GM19452 (cell line): ENCODE measurements around the gene MYB.
"Not testable (repeated sequence)": the region's sequence is repeated elsewhere in the genome, so short reads cannot be mapped to it uniquely, and the experiment has no call there.

Experiments
- ATAC-seq: cut with Tn5 transposase; IDR thresholded peaks from one replicate; pipeline ENCODE4 v1.9.1; 2021; ENCODE audit not compliant: unreplicated experiment

Gene MYB

DNA sequence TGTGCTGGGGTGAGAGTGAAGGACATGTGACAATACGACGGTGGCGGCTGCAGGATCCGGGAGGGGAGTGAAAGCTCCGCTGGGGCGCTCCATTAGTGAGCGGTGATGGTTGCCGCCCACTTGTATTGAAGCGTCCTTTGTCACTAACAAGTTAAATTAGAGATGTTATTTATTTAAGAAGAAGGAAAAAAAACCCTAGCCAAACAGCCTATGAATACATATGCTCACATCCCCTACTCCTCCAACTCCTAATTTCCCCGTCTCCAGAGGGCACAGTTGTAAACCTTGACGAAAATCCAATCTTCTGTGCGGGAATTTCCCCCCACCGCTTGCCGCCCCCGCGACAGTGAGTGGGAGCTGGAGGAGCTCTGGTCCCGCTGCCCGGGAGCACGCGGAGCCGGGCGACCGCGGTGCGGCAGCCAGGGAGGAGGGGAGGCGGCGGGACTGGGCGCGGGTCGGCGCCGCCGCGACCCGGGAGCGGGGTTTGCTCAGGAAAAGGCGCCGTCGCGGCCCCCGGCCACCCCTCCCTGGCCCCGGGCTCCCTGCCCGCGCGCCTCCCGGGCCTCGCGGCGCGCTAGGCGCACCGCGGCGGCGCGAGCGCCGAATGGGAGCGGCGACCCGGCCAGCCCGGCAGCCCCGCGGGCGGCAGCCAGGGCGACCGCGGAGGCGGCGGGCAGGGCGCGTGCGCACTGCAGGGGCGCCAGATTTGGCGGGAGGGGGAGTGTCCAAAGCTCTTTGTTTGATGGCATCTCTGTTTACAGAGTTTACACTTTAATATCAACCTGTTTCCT, at the start of gene MYB:
MYB (plus strand) TSS at position 767 of the 791 bp plus-strand sequence. CDS start 206 bp downstream, outside the sequence.
- peak; percentile 35 for ATAC-seq

GRCh38 chr6:135132776-135133175, 48.3 kb upstream of the MYB start:
- ATAC-seq = no peak

- ATAC-seq = no peak
Observed at GRCh38 chr6:135135835-135136234, 45.3 kb upstream of the MYB start.

DNA sequence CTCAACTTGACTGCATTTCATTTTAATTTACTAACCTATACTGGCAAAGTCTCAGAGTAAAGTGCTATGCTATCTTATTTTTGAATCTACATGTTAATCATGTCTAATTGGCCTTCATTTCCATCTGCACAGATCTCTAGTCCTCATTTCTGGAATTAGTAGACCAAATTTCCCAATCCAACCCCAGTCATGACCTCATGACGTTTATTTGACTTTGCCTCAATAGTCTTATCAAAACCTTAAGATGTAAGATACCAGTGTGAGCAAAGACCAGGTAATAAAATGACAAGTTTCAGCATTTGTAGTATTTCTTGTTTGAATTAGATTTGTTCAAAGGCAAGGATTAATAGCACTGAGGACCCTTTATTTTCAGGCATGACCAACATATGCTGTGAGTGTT, 43.3 kb upstream of the MYB start:
- ATAC-seq = no peak

DNA sequence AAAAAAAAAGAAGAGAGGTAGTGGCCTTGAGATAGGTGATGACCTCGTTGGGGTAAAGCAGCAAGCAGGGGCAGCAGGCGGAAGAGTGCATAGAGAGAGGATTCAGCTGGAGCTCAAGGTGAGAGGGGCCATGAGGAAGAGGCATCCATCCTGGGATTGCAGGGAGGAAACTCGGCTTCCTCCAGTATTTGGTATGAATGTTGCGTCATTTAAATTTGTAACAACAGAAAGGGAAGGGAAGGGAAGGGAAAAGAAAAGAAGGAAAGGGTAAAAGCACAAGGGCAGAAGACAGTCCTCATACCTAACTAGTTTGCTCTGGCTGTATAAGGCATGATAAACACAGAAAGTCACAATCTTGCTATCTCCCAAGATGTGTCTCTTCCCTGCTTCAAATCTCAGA, 39.9 kb upstream of the MYB start:
- no peak for ATAC-seq

GRCh38 chr6:135141728-135142127, 39.4 kb upstream of the MYB start:
- peak; percentile 49 for ATAC-seq

DNA sequence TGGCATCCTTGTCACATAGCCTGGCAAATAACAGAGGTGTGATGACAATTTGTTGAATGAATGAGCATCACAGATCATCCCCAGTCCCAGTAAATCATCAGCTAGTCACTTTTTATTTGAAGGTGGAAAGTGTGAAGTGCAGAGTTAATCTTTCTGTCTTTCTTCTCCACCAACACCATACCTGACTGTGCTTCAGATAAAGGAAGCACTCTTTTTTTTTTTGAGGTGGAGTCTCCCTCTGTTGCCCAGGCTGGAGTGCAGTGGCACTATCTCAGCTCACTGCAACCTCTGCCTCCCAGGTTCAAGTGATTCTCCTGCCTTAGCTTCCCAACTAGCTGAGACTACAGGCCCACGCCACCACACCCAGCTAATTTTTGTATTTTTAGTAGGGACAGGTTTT, 38.9 kb upstream of the MYB start:
- not testable (repeated sequence) for ATAC-seq

- no peak for ATAC-seq
Observed at GRCh38 chr6:135144673-135145062, 36.4 kb upstream of the MYB start.

DNA sequence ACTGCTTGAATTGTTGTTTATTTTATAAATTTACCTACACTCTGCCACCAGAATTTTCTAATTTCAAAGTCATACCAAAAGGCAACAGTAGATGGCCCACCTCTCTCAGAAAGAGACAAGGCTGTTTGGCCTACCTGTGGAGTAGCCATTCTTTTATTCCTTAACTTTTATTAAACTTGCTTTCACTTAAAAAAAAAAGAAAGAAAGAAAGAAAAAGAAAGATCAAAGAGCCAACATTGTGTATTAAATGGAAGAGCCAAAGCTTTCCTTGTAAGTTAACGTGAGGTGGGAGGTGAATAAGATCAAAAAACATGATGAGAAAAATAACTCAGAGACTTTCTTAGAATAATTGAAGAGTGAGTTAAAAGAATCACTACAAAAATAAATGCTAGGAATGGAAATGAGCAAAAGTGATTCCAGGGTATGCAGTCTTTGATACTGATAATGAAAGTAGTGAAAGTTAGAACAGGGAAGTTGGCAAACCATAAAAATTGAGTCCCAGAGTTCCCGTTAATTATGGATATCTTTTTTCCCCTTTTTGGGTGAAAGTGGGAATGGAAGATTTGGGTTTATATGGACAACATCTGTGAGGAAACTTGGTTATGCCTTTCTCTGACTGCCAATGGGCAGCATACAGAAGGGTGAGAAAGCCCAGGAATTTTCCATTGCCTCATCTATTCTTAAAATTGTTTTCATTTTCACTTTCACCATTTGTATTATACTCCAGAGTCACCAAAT, 35.9 kb upstream of the MYB start:
- no peak for ATAC-seq

- no peak for ATAC-seq
Observed at GRCh38 chr6:135146162-135146934, 34.8 kb upstream of the MYB start.

GRCh38 chr6:135147637-135148592, 33.2 kb upstream of the MYB start:
- ATAC-seq = no peak

- ATAC-seq = no peak
Observed at GRCh38 chr6:135148889-135149288, 32.2 kb upstream of the MYB start.

DNA sequence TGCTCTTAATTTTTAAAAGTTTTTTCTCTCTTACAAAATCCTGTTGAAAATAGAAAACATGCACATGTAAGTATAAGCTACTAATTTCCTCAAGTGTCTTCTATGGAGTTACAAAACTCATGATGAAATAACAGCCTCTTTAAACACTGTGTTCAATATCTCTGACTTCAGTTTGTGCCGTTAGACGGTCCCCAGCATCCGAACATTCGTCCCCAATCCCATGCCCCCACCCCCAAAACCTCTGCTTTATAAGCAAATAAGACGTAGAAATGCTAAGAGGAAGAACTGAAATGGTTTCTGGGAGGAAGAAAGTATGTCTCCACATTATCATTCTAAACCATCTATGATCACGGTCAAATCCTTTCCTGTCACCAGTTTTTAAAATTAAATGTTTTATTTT, 31.7 kb upstream of the MYB start:
- ATAC-seq = no peak

DNA sequence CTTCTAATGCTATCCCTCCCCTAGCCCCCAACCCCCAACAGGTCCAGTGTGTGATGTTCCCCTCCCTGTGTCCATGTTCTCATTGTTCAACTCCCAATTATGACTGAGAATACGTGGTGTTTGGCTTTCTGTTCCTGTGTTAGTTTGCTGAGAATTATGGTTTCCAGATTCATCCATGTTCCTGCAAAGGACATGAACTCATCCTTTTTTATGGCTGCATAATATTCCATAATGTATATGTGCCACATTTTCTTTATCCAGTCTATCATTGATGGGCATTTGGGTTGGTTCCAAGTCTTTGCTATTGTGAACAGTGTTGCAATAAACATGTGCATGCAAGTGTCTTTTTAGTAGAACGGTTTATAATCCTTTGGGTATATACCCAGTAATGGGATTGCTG, 30.6 kb upstream of the MYB start:
- ATAC-seq = not testable (repeated sequence)

DNA sequence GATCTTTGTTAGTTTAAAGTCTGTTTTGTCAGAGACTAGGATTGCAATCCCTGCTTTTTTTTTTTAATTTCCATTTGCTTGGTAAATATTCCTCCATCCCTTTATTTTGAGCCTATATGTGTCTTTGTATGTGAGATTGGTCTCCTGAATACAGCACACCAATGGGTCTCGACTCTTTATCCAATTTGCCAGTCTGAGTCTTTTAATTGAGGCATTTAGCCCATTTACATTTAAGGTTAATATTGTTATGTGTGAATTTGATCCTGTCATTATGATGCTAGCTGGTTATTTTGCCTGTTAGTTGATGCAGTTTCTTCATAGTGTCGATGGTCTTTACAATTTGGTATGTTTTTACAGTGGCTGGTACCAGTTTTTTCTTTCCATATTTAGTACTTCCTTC, 27.0 kb upstream of the MYB start:
- not testable (repeated sequence) for ATAC-seq

- no peak for ATAC-seq
Observed at GRCh38 chr6:135158397-135158796, 22.7 kb upstream of the MYB start.

- ATAC-seq = no peak
Observed at GRCh38 chr6:135159531-135159930, 21.6 kb upstream of the MYB start.

DNA sequence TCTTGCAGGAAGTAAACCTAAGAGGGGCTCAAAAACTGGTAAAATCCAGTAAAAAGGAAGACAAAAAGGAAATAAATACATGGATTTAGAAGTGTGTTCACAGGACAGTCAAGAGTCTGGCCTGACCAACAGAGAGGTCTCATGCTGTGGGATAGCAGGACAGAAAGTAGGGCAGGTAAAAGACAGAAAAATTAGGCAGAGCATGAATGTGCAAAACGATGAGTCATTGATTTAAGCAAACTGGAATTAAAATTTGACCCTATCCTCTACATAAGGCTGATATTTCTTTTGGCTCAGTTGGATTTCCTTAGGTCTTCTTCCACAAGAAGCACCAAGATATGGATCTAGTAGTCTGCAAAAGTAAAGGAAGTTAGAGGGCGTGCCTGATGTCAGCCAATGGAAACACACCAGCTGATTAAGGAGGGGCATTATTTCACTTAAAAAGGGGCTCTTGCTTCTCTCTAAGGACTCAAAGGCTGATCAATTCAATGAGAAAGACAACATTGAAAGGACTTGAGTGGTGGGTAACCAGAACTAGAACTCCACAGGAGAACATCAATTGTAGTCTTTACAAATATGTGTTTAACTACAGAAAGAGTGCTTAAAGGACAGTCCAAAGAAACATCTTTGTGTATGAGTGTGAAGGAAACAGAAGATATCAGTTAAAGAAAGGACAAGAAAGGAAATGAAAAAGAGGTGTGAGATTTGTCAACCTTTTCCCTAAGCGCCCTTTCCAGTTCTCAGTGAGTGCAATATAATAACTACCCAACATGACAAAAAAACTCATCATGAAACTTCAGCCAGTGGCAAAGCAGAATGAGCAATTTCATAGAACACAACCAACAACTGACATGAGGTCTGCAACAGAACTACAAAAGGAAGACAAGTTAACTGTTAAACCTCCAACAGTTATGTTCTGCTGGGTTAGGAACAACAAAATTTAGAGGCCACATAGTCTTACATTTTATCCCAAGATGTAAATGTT, 19.4 kb upstream of the MYB start:
- peak; percentile 40 for ATAC-seq

- ATAC-seq = no peak
Observed at GRCh38 chr6:135162678-135163439, 18.2 kb upstream of the MYB start.
